Body of pancreas (tissue), 4 donors: Measurements from ENCODE around the gene INIP. TPM values are rescaled to one million over a fixed set of nuclear protein-coding genes. Genes with fewer than 3 reads are reported as not detected.

Experiments used
- ATAC-seq: fragments of 150-250 bp; one replicate; pipeline ENCODE4 v1.9.1; 2016
- DNase-seq, 4 donors: peaks; one replicate each; pipeline ENCODE4 v3.0.0-alpha.2; 2019
- H3K27ac ChIP-seq, 4 donors: fragments of 200-600 bp; sonication (generic); 1 replicate in 3 of 4; 2 replicates in 1 of 4; pipeline versions ENCODE4 v1.5.1 to v1.6.1; 2016 to 2019; ENCODE audit warnings: mild to moderate bottlenecking in 1 of 4, mixed read lengths in 1 of 4, moderate library complexity in 1 of 4
- H3K27me3 ChIP-seq, 2 donors: fragments of 200-600 bp; sonication (generic); one replicate each; pipeline ENCODE4 v1.6.0; 2016; ENCODE audit warnings: mild to moderate bottlenecking in 1 of 2
- H3K36me3 ChIP-seq, 2 donors: fragments of 200-600 bp; sonication (generic); replicated peaks in 1 of 2; 2 replicates each; pipeline ENCODE4 v1.5.1; 2016; ENCODE audit warnings: low read depth in 2 of 2; ENCODE audit not compliant: insufficient read depth in 1 of 2
- H3K4me1 ChIP-seq: fragments of 200-600 bp; sonication (generic); one replicate; pipeline ENCODE4 v1.6.0; 2016
- H3K4me3 ChIP-seq, 2 donors: fragments of 200-600 bp; sonication (generic); 1 replicate in 1 of 2; 2 replicates in 1 of 2; pipeline ENCODE4 v1.5.1; 2016 to 2019
- H3K9me3 ChIP-seq, 3 donors: fragments of 200-600 bp; sonication (generic); 1 replicate in 2 of 3; 2 replicates in 1 of 3; pipeline ENCODE4 v1.5.1; 2016
- CTCF ChIP-seq, 7 experiments: fragments of 450-650 bp in 4 of 7; fragments of 200-600 bp in 3 of 7; sonication (generic) in 3 of 7; IDR thresholded peaks; one replicate each; pipeline ENCODE4 v1.5.1; 2016 to 2019; ENCODE audit warnings: antibody characterized with exemption in 7 of 7
- POLR2A ChIP-seq, 3 donors: fragments of 450-650 bp; IDR thresholded peaks; one replicate each; pipeline ENCODE4 v1.6.1; 2016; ENCODE audit warnings: antibody characterized with exemption in 3 of 3, mild to moderate bottlenecking in 2 of 3
- WGBS, 2 donors: methylation state at CpG; one replicate each; pipeline ENCODE4 v1.1.5; 2017; 5-methylcytosine and 5-hydroxymethylcytosine counted together
- intact Hi-C: fragments of 100-400 bp; cut with DNase I; formaldehyde crosslinking; loops from one replicate; pipeline ENCODE4 v1.15.1; 2023
- total RNA-seq, 2 donors: library from RNA; depleted of rRNA; stranded (reverse); fragments of >200 nt; gene quantifications; one replicate each; pipeline ENCODE4 v1.1.0, GENCODE V29; 2016

INIP gene
- total RNA-seq, 2 donors from 2014 or later, result 13.5 to 14.5 TPM

DNA sequence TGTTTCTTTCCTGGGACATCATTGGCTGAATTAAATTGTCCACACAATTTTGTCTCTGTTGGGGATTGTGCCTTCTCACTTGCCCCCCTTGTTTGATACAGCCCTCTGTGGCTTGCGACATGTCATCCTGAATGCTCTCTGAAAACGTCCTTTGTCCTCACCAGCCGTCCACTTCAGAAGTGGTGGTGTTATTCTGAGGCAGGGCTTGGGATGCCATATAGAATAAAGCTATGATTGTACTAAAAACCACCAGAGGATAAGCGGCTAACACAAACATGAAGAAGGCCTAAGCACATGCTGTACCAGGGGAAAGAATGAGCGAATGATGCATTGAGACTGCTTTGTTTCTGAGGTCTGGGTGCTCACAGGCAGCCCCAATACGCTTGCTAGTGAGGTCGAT, 29.2 kb upstream of the INIP start:
- no peak overlapping the region for H3K27ac ChIP-seq
- ATAC-seq, result no peak
- no peak for DNase-seq
- H3K4me1 ChIP-seq, result peaks cover 19% of the 10 kb centered on the region
- no peaks in the 10 kb centered on the region for H3K9me3 ChIP-seq
- H3K36me3 ChIP-seq, result no peaks in the 10 kb centered on the region
- no peaks in the 10 kb centered on the region for H3K27me3 ChIP-seq
- 78 to 80% methylated on average over 7 of the region's 7 CpGs for WGBS, 2 donors
- H3K4me3 ChIP-seq, result no peak overlapping the region
- intact Hi-C loops, result no loop called here
- no peak for TF ChIP-seq CTCF (IDR thresholded peaks at IDR 0.05)
- no peak for TF ChIP-seq POLR2A (IDR thresholded peaks at IDR 0.05)

DNA sequence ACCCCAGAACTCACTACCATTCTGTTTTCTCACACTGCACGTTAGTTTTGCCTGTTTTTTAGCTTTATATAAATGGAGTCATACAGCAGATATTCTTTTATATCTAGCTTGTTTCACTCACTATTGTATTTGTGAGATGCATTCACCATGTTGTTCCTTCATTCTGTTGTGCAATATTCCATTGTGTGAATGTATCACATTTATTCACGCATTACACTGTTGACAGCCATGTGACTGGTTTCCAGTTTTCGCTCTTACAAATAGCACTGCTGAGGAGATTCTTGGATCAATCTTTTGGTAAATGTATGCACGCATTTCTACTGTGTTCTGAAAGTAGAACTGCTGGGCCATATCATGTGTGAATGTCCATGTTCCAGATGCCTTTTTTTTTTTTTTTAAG, 26.3 kb upstream of the INIP start:
- 77 to 85% methylated on average over 4 of the region's 4 CpGs for WGBS, 2 donors
- ATAC-seq (no peak), DNase-seq (no peak)
- TF ChIP-seq POLR2A (IDR thresholded peaks at IDR 0.05) (no peak), CTCF (IDR thresholded peaks at IDR 0.05) (no peak)
- no peak overlapping the region for H3K4me3 ChIP-seq
- H3K27ac ChIP-seq, result no peak overlapping the region
- no peaks in the 10 kb centered on the region for H3K9me3 ChIP-seq
- no peaks in the 10 kb centered on the region for H3K36me3 ChIP-seq
- peaks cover under 1% of the 10 kb centered on the region for H3K4me1 ChIP-seq
- intact Hi-C loops, result no loop called here
- H3K27me3 ChIP-seq, result no peaks in the 10 kb centered on the region

DNA sequence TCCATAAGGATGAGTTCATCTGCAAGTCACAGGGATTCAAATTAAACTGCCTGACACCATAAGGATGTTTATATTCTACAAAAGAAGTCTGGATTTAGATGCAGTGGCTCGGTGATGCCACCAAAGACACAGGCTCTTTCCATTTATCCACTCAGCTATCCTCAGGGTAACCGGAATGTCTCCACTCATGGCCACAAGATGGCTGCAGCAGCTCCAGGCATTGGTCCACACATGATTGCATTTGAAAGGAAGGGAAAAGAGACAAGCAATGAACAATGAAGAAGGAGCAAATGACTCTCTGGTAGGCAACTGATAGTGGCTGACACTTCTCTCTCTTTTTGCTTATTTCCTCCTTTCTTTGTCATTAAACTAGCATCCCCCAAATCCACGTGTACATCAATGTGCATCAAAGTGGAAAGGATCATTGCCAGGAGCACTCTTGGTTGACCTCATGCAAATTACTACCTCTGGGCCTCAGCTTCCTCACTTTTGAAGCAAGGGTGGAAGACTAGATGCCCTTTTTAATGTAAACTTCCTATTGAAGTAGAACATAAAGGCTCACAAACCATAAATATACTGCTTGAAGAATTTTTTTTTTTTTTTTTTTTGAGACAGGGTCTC, 25.4 kb upstream of the INIP start:
- no peak for ATAC-seq
- 84 to 85% methylated on average over 3 of the region's 3 CpGs for WGBS, 2 donors
- H3K4me3 ChIP-seq, result no peak overlapping the region

GRCh38 chr9:112734892-112735291, 17.0 kb upstream of the INIP start:
- no peak for DNase-seq
- Histone ChIP-seq H3K9me3 (no peaks in the 10 kb centered on the region), H3K36me3 (no peaks in the 10 kb centered on the region), H3K27me3 (no peaks in the 10 kb centered on the region), H3K4me1 (no peaks in the 10 kb centered on the region), H3K4me3 (no peak overlapping the region), H3K27ac (no peak overlapping the region)
- ATAC-seq, result no peak
- no peak for TF ChIP-seq POLR2A (IDR thresholded peaks at IDR 0.05)
- TF ChIP-seq CTCF (IDR thresholded peaks at IDR 0.05), result no peak
- intact Hi-C loops, result no loop called here
- WGBS, 2 donors, result 56 to 62% methylated on average over 2 of the region's 2 CpGs

More for the DNA sequence above, 25.4 kb upstream of the INIP start:
- TF ChIP-seq POLR2A (IDR thresholded peaks at IDR 0.05) (no peak), CTCF (IDR thresholded peaks at IDR 0.05) (no peak)
- no peaks in the 10 kb centered on the region for H3K27me3 ChIP-seq
- intact Hi-C loops, result no loop called here
- no peaks in the 10 kb centered on the region for H3K9me3 ChIP-seq
- no peak for DNase-seq
- H3K27ac ChIP-seq, result no peak overlapping the region
- H3K36me3 ChIP-seq, result no peaks in the 10 kb centered on the region
- H3K4me1 ChIP-seq, result no peaks in the 10 kb centered on the region

GRCh38 chr9:112731971-112732370, 14.1 kb upstream of the INIP start:
- ATAC-seq, result peak; percentile 83
- intact Hi-C loops, result no loop called here
- Histone ChIP-seq H3K27ac (peak overlapping the region; percentile 34 to 81 (median 73)), H3K4me1 (peaks cover 4% of the 10 kb centered on the region), H3K36me3 (no peaks in the 10 kb centered on the region), H3K4me3 (no peak overlapping the region), H3K27me3 (no peaks in the 10 kb centered on the region), H3K9me3 (no peaks in the 10 kb centered on the region)
- DNase-seq, result peak in 2 of 4 donors; percentile 19 to 30
- TF ChIP-seq CTCF (IDR thresholded peaks at IDR 0.05), result no peak
- TF ChIP-seq POLR2A (IDR thresholded peaks at IDR 0.05), result peak in 1 of 3 donors; percentile 32
- 44 to 53% methylated on average over 7 of the region's 7 CpGs for WGBS, 2 donors
